Esophagus squamous epithelium (tissue), 5 donors: ENCODE measurements around the gene PPP2R3A. TPM values are rescaled to one million over a fixed set of nuclear protein-coding genes. Genes with fewer than 3 reads are reported as not detected.

Experiments
- DNase-seq: peaks from one replicate; lab custom pipeline; 2025; lab: John Stamatoyannopoulos, UW
- H3K27ac ChIP-seq, 4 donors: fragments of 200-600 bp; sonication (generic); one replicate each; pipeline ENCODE4 v1.5.1; 2016 to 2019; ENCODE audit warnings: mild to moderate bottlenecking in 1 of 4
- H3K27me3 ChIP-seq, 4 donors: fragments of 200-600 bp; sonication (generic); 1 replicate in 3 of 4; 2 replicates in 1 of 4; pipeline versions ENCODE4 v1.5.1 to v1.6.0; 2017 to 2021; ENCODE audit warnings: antibody characterized with exemption in 1 of 4
- H3K36me3 ChIP-seq, 3 donors: fragments of 200-600 bp; sonication (generic); one replicate each; pipeline ENCODE4 v1.5.1; 2016 to 2019
- H3K4me1 ChIP-seq, 3 donors: fragments of 200-600 bp; sonication (generic); one replicate each; pipeline ENCODE4 v1.5.1; 2017 to 2019
- H3K4me3 ChIP-seq, 4 donors: fragments of 200-600 bp; sonication (generic); 1 replicate in 3 of 4; 2 replicates in 1 of 4; pipeline ENCODE4 v1.5.1; 2016 to 2019; ENCODE audit warnings: mild to moderate bottlenecking in 2 of 4, moderate library complexity in 1 of 4
- H3K9me3 ChIP-seq, 3 donors: fragments of 200-600 bp; sonication (generic); one replicate each; pipeline ENCODE4 v1.5.1; 2016 to 2019
- POLR2A ChIP-seq, 4 donors: fragments of 450-650 bp; IDR thresholded peaks; one replicate each; pipeline ENCODE4 v1.6.1; 2017; ENCODE audit warnings: antibody characterized with exemption in 4 of 4, mild to moderate bottlenecking in 4 of 4, moderate library complexity in 3 of 4
- WGBS, 2 donors: methylation state at CpG; one replicate each; pipeline ENCODE4 v1.1.5; 2018; 5-methylcytosine and 5-hydroxymethylcytosine counted together
- intact Hi-C: fragments of 100-400 bp; cut with DNase I; formaldehyde crosslinking; loops from one replicate; pipeline ENCODE4 v1.15.0; 2022
- total RNA-seq, 4 donors: library from RNA; depleted of rRNA; stranded (reverse); fragments of >200 nt; gene quantifications; one replicate each; pipeline ENCODE4 v1.1.0, GENCODE V29; 2016
- TF ChIP-seq, protein P1 (sequence below), 6 experiments: fragments of 450-650 bp in 4 of 6; fragments of 200-600 bp in 2 of 6; sonication (generic) in 2 of 6; IDR thresholded peaks; one replicate each; pipeline ENCODE4 v1.5.1; 2016 to 2019; ENCODE audit warnings: antibody characterized with exemption in 6 of 6, mild to moderate bottlenecking in 4 of 6, moderate library complexity in 4 of 6
- donor health status: DM: yes; HTN: yes; CAD: no.

Gene PPP2R3A
- total RNA-seq, 4 donors from 2014 or later, result 9.4 to 15.6 (median 13.6) TPM

DNA sequence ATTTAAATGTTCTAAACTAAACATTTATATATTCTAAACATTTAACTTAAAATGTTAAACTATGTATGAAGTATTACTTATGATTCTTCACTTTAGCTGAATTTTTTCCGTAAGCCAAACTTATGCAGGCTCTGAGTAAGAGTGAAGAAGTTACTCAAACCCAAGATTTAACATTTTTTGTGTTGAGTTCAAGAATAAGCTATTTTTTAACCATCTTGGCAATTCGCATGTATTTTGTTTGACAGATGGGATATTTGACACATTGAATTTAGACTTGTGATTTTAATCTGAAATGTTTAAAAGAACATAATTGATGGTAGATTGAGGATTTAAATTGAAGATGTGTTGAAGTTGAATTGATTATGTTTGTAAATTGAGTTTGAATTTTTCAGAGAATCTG lies 14.6 kb upstream of the PPP2R3A start:
- DNase-seq, result no peak
- intact Hi-C loops, result no loop called here
- Histone ChIP-seq H3K4me1 (no peaks in the 10 kb centered on the region), H3K27ac (no peak overlapping the region), H3K9me3 (no peaks in the 10 kb centered on the region), H3K36me3 (no peaks in the 10 kb centered on the region), H3K4me3 (no peak overlapping the region), H3K27me3 (no peaks in the 10 kb centered on the region)
- 68 to 79% methylated on average over 2 of the region's 2 CpGs for WGBS, 2 donors
- TF ChIP-seq POLR2A (IDR thresholded peaks at IDR 0.05), result no peak
- TF ChIP-seq, protein P1, sequence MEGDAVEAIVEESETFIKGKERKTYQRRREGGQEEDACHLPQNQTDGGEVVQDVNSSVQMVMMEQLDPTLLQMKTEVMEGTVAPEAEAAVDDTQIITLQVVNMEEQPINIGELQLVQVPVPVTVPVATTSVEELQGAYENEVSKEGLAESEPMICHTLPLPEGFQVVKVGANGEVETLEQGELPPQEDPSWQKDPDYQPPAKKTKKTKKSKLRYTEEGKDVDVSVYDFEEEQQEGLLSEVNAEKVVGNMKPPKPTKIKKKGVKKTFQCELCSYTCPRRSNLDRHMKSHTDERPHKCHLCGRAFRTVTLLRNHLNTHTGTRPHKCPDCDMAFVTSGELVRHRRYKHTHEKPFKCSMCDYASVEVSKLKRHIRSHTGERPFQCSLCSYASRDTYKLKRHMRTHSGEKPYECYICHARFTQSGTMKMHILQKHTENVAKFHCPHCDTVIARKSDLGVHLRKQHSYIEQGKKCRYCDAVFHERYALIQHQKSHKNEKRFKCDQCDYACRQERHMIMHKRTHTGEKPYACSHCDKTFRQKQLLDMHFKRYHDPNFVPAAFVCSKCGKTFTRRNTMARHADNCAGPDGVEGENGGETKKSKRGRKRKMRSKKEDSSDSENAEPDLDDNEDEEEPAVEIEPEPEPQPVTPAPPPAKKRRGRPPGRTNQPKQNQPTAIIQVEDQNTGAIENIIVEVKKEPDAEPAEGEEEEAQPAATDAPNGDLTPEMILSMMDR (IDR thresholded peaks at IDR 0.05), result no peak

DNA sequence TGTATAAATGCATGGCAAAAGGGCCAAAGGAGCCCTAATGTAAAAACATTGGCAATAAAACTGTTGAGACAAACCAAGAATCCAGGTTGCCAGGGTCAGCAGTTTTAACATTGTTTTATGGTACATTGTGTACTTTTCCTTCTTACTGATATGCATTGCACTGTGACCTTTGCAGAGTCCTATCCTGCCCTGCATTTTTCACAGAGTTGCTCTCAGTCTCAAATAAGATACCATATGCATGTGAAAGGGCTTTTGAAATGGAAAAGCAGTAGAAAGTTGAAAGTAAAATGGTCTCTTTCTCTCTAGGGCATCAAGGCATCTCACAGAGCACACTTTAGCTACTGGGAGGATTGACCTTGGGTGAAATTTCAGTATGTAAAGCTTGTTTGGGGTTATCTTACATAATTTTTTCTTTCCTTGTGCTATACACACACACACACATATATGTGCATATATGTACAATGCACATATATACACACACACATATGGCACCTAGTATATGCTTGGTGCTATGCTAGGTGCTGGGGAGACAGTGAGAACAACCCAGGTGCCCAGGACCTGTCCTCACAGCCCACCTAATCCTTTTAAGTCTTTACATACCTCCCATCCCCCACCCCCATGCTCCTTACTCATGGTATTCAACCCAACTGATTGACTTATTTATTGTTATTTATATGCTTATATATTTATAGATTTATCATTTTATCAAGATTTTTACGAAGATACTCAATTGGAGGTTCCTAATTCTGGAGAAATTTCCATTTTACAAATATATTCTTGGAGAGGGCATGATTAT lies 1.2 kb upstream of the PPP2R3A start:
- Histone ChIP-seq H3K9me3 (peaks cover 0 to 7% (median 0%) of the 10 kb centered on the region in 3 donors), H3K36me3 (no peaks in the 10 kb centered on the region), H3K27ac (peak overlapping the region in 1 of 4 donors; percentile 94), H3K4me3 (no peak overlapping the region), H3K27me3 (no peaks in the 10 kb centered on the region), H3K4me1 (peaks cover 8 to 42% (median 13%) of the 10 kb centered on the region in 3 donors)
- intact Hi-C loops, result no loop called here
- 94 to 100% methylated on average over 1 of the region's 1 CpG for WGBS, 2 donors
- DNase-seq, result no peak
- TF ChIP-seq, protein P1 (IDR thresholded peaks at IDR 0.05), result no peak
- TF ChIP-seq POLR2A (IDR thresholded peaks at IDR 0.05), result no peak

DNA sequence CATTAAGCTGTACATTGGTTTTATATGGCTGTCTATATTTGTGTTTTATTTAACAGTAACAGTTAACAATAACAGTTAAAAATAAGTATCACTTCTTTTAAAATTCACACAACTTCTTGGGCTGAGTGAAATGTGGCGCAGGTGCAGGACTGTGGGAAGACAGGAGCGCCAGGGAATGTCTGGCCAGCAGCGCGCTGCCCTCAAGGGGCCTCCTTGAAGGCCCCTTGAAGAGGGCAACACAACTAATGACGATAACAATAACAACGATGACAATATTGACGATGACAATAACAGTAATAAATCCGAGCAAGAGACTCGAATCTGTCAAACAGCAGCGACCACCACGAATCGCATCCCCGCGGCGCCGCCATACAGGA lies 411 bp upstream of the PPP2R3A start:
- Histone ChIP-seq H3K4me1 (peaks cover 8 to 42% (median 13%) of the 10 kb centered on the region in 3 donors), H3K4me3 (peak overlapping the region; percentile 75 to 91 (median 87)), H3K27me3 (no peaks in the 10 kb centered on the region), H3K9me3 (peaks cover 0 to 2% (median 0%) of the 10 kb centered on the region in 3 donors), H3K27ac (peak overlapping the region; percentile 89 to 94 (median 92)), H3K36me3 (no peaks in the 10 kb centered on the region)
- DNase-seq, result no peak
- WGBS, 2 donors, result 13 to 15% methylated on average over 8 to 14 of the region's 16 CpGs
- no peak for TF ChIP-seq POLR2A (IDR thresholded peaks at IDR 0.05)
- TF ChIP-seq, protein P1 (IDR thresholded peaks at IDR 0.05), result no peak
- intact Hi-C loops, result no loop called here

DNA sequence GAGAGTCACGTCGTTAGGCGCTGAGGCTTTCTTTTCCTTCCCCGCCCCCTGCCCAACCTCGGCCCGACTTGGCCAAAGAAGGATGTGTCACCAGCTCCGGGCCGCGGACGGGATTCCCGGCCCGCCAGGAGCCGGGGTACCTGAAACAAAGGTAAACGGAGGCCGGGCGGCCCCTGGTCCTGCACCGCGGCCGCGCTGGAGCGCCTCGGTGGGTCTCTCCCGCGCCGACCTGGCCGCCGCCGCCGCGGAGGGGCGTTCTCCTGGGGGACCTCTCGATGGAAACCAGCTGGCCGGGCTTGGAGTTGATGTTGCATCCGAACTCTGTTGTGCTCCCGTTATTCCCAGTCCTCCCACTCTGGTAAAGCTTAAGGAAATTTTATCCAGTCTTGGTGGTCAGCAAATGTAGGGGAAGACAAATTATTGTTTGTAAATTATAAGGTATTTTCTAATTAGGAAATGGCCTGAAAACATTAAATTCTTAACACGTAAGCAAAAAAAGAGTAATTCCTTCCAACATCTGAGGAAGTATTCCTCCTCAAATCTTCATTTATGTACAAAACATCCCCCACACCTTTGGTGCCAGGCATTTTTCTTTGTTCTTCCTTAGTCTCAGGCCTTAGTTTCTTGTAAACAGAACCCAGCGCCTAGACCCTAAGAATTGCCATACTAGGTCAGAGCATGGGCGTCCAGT lies 888 bp downstream of the PPP2R3A start:
- Histone ChIP-seq H3K9me3 (no peaks in the 10 kb centered on the region), H3K27ac (peak overlapping the region; percentile 89 to 94 (median 92)), H3K4me3 (peak overlapping the region; percentile 75 to 91 (median 87)), H3K27me3 (no peaks in the 10 kb centered on the region), H3K4me1 (peaks cover 8 to 42% (median 13%) of the 10 kb centered on the region in 3 donors), H3K36me3 (no peaks in the 10 kb centered on the region)
- no peak for TF ChIP-seq POLR2A (IDR thresholded peaks at IDR 0.05)
- TF ChIP-seq, protein P1 (IDR thresholded peaks at IDR 0.05), result no peak
- no peak for DNase-seq
- 20 to 21% methylated on average over 5 of the region's 38 CpGs for WGBS, 2 donors
- intact Hi-C loops, result no loop called here

DNA sequence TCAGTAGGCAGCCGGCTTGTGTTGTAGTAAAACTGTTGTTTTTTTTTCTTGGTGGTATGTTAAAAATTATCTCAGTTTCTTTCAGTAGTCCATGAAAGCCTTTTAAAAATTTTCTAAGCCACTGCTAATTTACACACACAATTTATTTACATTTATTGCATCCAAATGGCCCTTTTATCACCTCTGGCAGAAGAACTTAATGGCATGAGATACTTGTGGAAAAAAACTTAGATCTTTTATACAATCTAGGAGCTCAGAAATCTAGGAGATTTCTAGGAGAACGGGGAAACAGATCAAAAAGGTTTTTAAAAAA lies 1.4 kb downstream of the PPP2R3A start:
- peak overlapping the region in 3 of 4 donors; percentile 89 to 94 (median 89) for H3K27ac ChIP-seq
- peaks cover 8 to 42% (median 13%) of the 10 kb centered on the region in 3 donors for H3K4me1 ChIP-seq
- 44 to 72% methylated on average over 2 of the region's 2 CpGs for WGBS, 2 donors

More for the DNA sequence above, 1.4 kb downstream of the PPP2R3A start:
- intact Hi-C loops, result no loop called here
- no peak for DNase-seq
- TF ChIP-seq, protein P1 (IDR thresholded peaks at IDR 0.05), result no peak
- no peak for TF ChIP-seq POLR2A (IDR thresholded peaks at IDR 0.05)
- Histone ChIP-seq H3K27me3 (no peaks in the 10 kb centered on the region), H3K9me3 (no peaks in the 10 kb centered on the region), H3K36me3 (no peaks in the 10 kb centered on the region), H3K4me3 (peak overlapping the region; percentile 75 to 91 (median 87))
